Immature natural killer cell (primary cell): ENCODE results near the gene CD2AP. TPM values are rescaled to one million over a fixed set of nuclear protein-coding genes. Genes with fewer than 3 reads are reported as not detected.

Experiments used
- DNase-seq, 3 donors: peaks; one replicate each; pipeline ENCODE4 v3.0.0; 2022; ENCODE audit warnings: mixed read lengths in 1 of 3
- H3K27ac Mint-ChIP-seq, 6 donors: one replicate each; pipeline ENCODE4 v1.8.0; 2020; ENCODE audit warnings: mixed read lengths in 6 of 6, mild to moderate bottlenecking in 5 of 6, inconsistent platforms in 4 of 6, moderate library complexity in 3 of 6
- H3K27me3 Mint-ChIP-seq, 3 donors: one replicate each; pipeline ENCODE4 v1.8.0; 2020 to 2021; ENCODE audit warnings: low read depth in 3 of 3, mild to moderate bottlenecking in 3 of 3, mixed read lengths in 3 of 3, moderate library complexity in 3 of 3, inconsistent platforms in 1 of 3
- H3K36me3 Mint-ChIP-seq, 3 donors: one replicate each; pipeline ENCODE4 v1.8.0; 2020; ENCODE audit warnings: mixed read lengths in 3 of 3, inconsistent platforms in 2 of 3, mild to moderate bottlenecking in 2 of 3
- H3K4me1 Mint-ChIP-seq, 2 donors: one replicate each; pipeline ENCODE4 v1.8.0; 2020; ENCODE audit warnings: inconsistent platforms in 2 of 2, mild to moderate bottlenecking in 2 of 2, mixed read lengths in 2 of 2, moderate library complexity in 1 of 2
- H3K4me3 Mint-ChIP-seq, 5 donors: one replicate each; pipeline ENCODE4 v1.8.0; 2020; ENCODE audit warnings: mild to moderate bottlenecking in 5 of 5, mixed read lengths in 5 of 5, inconsistent platforms in 3 of 5, moderate library complexity in 3 of 5
- H3K9me3 Mint-ChIP-seq, 6 donors: one replicate each; pipeline ENCODE4 v1.8.0; 2020; ENCODE audit warnings: mild to moderate bottlenecking in 6 of 6, mixed read lengths in 6 of 6, inconsistent platforms in 4 of 6, moderate library complexity in 3 of 6
- polyA plus RNA-seq, 3 donors: library from polyadenylated mRNA; unstranded; fragments of 300-500 nt; fragmentation: Illumina TruSeq; gene quantifications; one replicate each; pipeline ENCODE4 v1.2.3, GENCODE V29; 2021

CD2AP gene
- polyA plus RNA-seq, 3 donors from 2014 or later, result 2.4 to 10.7 (median 5.9) TPM

DNA sequence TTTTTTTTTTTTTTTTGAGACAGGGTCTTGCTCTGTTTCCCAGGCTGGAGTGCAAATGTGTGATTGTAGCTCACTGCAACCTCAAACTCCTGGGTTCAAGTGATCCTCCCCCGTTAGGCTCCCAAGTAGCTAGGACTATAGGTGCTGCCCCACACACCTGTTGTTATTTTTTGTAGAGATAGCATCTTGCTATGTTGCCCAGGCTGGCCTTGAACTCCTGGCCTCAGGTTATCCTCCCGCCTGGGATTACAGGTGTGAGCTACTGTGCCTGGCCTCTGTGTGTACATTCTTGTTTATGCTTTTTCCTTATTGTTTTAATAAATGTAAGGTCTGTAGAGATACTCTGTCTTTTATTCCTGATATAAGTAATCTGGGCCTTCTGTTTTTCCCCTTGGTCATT, 14.8 kb downstream of the CD2AP start:
- no peak for DNase-seq
- no peaks in the 10 kb centered on the region for H3K27me3 Mint-ChIP-seq
- peaks cover 11 to 58% of the 10 kb centered on the region in 2 donors for H3K4me1 Mint-ChIP-seq
- H3K9me3 Mint-ChIP-seq, result no peaks in the 10 kb centered on the region
- no peak overlapping the region for H3K4me3 Mint-ChIP-seq
- H3K36me3 Mint-ChIP-seq, result no peaks in the 10 kb centered on the region
- no peak overlapping the region for H3K27ac Mint-ChIP-seq

- DNase-seq, result no peak
- peak overlapping the region in 1 of 6 donors; percentile 46 for H3K27ac Mint-ChIP-seq
- H3K36me3 Mint-ChIP-seq, result no peaks in the 10 kb centered on the region
- H3K4me1 Mint-ChIP-seq, result peaks cover 25 to 80% of the 10 kb centered on the region in 2 donors
- H3K4me3 Mint-ChIP-seq, result no peak overlapping the region
- no peaks in the 10 kb centered on the region for H3K27me3 Mint-ChIP-seq
- no peaks in the 10 kb centered on the region for H3K9me3 Mint-ChIP-seq
Observed at GRCh38 chr6:47495207-47495606, 17.6 kb downstream of the CD2AP start.

DNA sequence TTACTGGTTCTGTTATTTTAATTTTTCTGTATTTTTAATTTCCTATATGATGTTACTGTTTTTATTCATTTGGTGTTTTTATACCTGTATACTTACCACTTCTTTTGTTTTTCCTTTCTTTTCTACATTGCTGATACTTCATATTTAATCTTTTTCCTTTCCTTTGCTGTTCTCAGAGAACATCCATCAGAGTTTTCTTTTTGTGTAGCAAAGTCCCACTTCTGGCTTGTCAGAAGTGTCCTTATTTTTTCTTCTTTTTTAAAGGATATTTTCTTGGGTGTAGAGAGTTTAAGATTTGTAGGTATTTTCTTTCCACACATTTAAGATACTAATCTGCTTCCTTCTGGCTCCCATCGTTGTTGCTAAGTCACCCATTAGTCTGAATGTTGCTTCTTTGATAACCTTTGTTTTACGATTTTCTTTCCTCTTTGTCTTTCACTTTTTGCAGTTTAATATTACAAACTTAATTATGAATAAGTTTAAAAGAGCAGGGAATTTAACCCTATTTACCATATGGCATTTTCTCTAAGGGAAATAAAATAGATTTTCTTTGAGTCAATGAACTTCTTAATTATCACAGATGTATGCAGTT, 18.5 kb downstream of the CD2AP start:
- no peak for DNase-seq
- H3K27me3 Mint-ChIP-seq, result no peaks in the 10 kb centered on the region
- no peak overlapping the region for H3K27ac Mint-ChIP-seq
- H3K9me3 Mint-ChIP-seq, result no peaks in the 10 kb centered on the region
- no peak overlapping the region for H3K4me3 Mint-ChIP-seq
- no peaks in the 10 kb centered on the region for H3K36me3 Mint-ChIP-seq
- peaks cover 29 to 84% of the 10 kb centered on the region in 2 donors for H3K4me1 Mint-ChIP-seq

DNA sequence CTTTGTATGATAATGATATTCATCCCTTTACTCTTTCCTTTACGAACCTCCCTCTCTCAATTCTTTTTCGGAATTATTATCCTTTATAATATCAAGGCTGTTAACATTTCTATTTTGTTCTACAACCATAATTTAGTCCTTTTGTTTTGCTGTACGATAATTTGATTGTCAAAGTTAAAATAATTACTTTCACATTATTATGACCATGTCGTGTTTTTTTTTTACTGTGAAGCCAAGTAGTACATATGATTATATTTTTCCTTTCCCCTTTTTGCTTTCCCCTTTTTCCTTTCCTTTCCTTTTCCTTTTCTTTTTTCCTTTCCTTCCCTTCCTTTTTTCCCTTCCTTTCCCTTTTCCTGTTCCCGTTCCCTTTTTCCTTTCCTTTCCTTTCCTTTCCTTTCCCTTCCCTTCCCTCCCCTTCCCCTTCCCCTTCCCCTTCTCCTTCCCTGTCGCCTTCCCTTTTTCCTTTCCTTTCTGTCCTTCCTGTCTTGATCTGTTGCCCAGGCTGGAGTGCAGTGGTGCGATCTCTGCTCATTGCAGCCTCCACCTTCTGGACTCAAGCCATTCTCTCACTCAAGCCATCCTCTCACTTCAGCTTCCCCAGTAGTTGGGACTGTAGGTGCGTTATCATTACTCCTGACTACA, 19.5 kb downstream of the CD2AP start:
- no peak for DNase-seq
- H3K36me3 Mint-ChIP-seq, result no peaks in the 10 kb centered on the region
- H3K4me3 Mint-ChIP-seq, result no peak overlapping the region
- no peaks in the 10 kb centered on the region for H3K27me3 Mint-ChIP-seq
- H3K27ac Mint-ChIP-seq, result no peak overlapping the region
- H3K4me1 Mint-ChIP-seq, result peaks cover 37 to 93% of the 10 kb centered on the region in 2 donors
- no peaks in the 10 kb centered on the region for H3K9me3 Mint-ChIP-seq

GRCh38 chr6:47502920-47503319, 25.3 kb downstream of the CD2AP start:
- no peak for DNase-seq
- H3K36me3 Mint-ChIP-seq, result peaks cover 6 to 11% (median 6%) of the 10 kb centered on the region in 3 donors
- peak overlapping the region in 2 of 6 donors; percentile 23 to 41 for H3K27ac Mint-ChIP-seq
- H3K9me3 Mint-ChIP-seq, result no peaks in the 10 kb centered on the region
- no peak overlapping the region for H3K4me3 Mint-ChIP-seq
- peaks cover 0 to 2% (median 0%) of the 10 kb centered on the region in 3 donors for H3K27me3 Mint-ChIP-seq
- peaks cover 32 to 64% of the 10 kb centered on the region in 2 donors for H3K4me1 Mint-ChIP-seq

DNA sequence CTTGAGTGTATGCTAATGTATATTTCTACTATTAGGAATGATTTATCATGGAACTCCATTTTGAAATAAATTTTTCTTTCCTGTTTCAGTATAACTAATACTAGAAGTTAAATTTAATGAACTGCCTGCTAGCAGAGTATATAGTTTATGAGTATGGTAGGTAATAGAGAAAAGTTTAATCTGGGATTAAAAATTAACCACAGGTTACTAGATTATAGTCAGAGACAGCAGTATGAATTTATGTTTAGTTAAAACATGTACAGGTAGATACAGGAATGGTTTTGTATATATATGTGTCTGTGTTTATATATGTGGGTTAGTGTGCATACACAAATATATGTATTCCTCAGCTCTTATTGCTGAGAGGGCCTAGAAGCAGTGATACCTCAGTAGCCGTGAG, 32.3 kb downstream of the CD2AP start:
- Mint-ChIP-seq H3K9me3 (peaks cover 0 to 7% (median 1%) of the 10 kb centered on the region in 6 donors), H3K4me1 (peaks cover 7 to 36% of the 10 kb centered on the region in 2 donors), H3K36me3 (peaks cover 19 to 33% (median 27%) of the 10 kb centered on the region in 3 donors), H3K27ac (no peak overlapping the region), H3K27me3 (no peaks in the 10 kb centered on the region), H3K4me3 (no peak overlapping the region)
- DNase-seq, result no peak

GRCh38 chr6:47512872-47513271, 35.3 kb downstream of the CD2AP start:
- H3K9me3 Mint-ChIP-seq, result peaks cover 0 to 7% (median 1%) of the 10 kb centered on the region in 6 donors
- no peak for DNase-seq
- no peak overlapping the region for H3K4me3 Mint-ChIP-seq
- H3K36me3 Mint-ChIP-seq, result peaks cover 13 to 27% (median 23%) of the 10 kb centered on the region in 3 donors
- peaks cover 6 to 39% of the 10 kb centered on the region in 2 donors for H3K4me1 Mint-ChIP-seq
- no peaks in the 10 kb centered on the region for H3K27me3 Mint-ChIP-seq
- peak overlapping the region in 1 of 6 donors; percentile 16 for H3K27ac Mint-ChIP-seq

DNA sequence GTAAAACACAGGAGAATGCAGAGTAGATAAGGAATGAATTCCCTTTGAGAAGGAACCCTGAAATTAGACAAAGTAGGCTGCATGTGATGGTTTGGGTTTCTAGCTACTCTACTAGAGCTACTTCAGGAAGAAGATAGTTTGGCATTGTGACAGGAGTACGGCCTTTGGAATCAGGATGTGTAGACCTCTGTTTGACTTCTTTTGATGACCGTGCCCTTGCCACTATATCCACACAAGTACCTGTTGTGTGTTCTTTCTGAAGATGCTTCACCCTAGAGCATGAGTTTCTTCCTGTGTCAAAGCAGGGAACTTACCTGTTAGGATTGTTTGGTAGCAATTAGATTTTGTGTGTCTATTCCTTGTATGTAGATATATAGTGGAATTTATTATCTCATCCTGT, 41.7 kb downstream of the CD2AP start:
- Mint-ChIP-seq H3K27ac (no peak overlapping the region), H3K4me1 (peaks cover 21 to 50% of the 10 kb centered on the region in 2 donors), H3K9me3 (no peaks in the 10 kb centered on the region)

GRCh38 chr6:47520282-47520681, 42.7 kb downstream of the CD2AP start:
- Mint-ChIP-seq H3K9me3 (no peaks in the 10 kb centered on the region), H3K27me3 (no peaks in the 10 kb centered on the region), H3K4me3 (peak overlapping the region in 2 of 5 donors; percentile 17 to 33), H3K36me3 (peaks cover 0 to 7% (median 0%) of the 10 kb centered on the region in 3 donors), H3K4me1 (peaks cover 22 to 45% of the 10 kb centered on the region in 2 donors), H3K27ac (peak overlapping the region in 4 of 6 donors; percentile 32 to 78 (median 64))
- DNase-seq, result peak in 1 of 3 donors; percentile 2

More for the DNA sequence above, 41.7 kb downstream of the CD2AP start:
- DNase-seq, result no peak
- H3K4me3 Mint-ChIP-seq, result no peak overlapping the region
- H3K27me3 Mint-ChIP-seq, result no peaks in the 10 kb centered on the region
- peaks cover 0 to 7% (median 0%) of the 10 kb centered on the region in 3 donors for H3K36me3 Mint-ChIP-seq

DNA sequence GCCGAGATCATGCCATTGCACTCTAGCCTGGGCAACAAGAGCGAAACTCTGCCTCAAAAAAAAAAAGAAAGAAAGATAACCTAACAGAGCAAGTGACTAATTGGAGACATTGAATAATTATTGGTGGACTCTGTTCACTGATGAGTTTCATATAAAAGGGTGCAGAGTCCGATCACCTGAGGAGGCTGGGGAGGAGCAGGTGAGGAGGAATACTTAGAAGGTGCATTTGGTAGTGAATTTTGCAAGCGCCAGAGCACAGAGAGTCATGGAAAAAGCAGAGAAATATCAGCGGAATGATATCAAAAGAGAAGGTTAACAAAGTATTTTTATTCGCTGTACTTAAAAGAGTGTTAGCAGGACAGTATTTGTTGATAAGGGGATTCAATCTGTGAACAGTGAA, 44.4 kb downstream of the CD2AP start:
- H3K4me3 Mint-ChIP-seq, result no peak overlapping the region
- no peak for DNase-seq
- H3K4me1 Mint-ChIP-seq, result peaks cover 27 to 48% of the 10 kb centered on the region in 2 donors
- H3K27ac Mint-ChIP-seq, result peak overlapping the region in 2 of 6 donors; percentile 4 to 38
- no peaks in the 10 kb centered on the region for H3K9me3 Mint-ChIP-seq
- H3K36me3 Mint-ChIP-seq, result no peaks in the 10 kb centered on the region
- H3K27me3 Mint-ChIP-seq, result no peaks in the 10 kb centered on the region

DNA sequence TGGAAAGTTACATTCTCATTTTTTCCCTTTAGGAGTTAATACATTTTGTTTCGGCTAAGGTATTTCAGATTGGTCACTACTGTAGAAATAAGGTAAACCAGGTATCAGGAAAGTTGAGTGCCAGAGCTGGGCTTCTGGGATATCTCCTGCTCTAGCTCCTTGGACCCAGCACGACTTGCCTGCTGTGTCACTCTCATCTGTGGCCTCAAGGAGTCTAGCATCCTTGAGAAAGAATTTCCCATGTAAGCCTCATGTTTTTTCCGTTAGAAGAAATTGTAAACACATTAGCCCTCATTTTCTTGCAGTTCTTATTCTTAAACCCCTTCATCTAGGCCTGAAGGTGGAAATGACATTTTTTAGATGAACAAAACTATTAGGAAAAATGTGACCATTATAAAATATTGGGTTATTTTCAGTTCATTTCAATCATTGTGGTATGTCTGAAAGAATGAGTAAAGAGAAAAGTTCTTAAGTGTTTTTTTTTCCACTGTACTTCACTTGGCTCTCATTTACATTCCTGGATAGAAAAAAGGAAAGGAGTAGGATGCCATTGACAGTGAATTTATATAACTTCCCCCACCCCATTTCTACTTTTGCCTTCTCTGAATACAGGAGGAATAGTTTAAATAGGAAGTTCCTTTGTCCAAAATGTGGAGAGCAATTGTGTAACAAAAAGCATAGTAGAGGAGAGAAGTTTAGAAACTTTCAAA, 46.7 kb downstream of the CD2AP start:
- Mint-ChIP-seq H3K4me3 (no peak overlapping the region), H3K27ac (no peak overlapping the region), H3K27me3 (no peaks in the 10 kb centered on the region), H3K36me3 (no peaks in the 10 kb centered on the region), H3K4me1 (peaks cover 36 to 60% of the 10 kb centered on the region in 2 donors), H3K9me3 (no peaks in the 10 kb centered on the region)
- no peak for DNase-seq

- no peak overlapping the region for H3K4me3 Mint-ChIP-seq
- no peak for DNase-seq
- peaks cover 38 to 60% of the 10 kb centered on the region in 2 donors for H3K4me1 Mint-ChIP-seq
- no peaks in the 10 kb centered on the region for H3K36me3 Mint-ChIP-seq
- H3K27me3 Mint-ChIP-seq, result no peaks in the 10 kb centered on the region
- H3K9me3 Mint-ChIP-seq, result no peaks in the 10 kb centered on the region
- H3K27ac Mint-ChIP-seq, result no peak overlapping the region
Observed at GRCh38 chr6:47525330-47526057, 47.9 kb downstream of the CD2AP start.

GRCh38 chr6:47527274-47527673, 49.7 kb downstream of the CD2AP start:
- no peaks in the 10 kb centered on the region for H3K9me3 Mint-ChIP-seq
- H3K27ac Mint-ChIP-seq, result no peak overlapping the region
- H3K27me3 Mint-ChIP-seq, result no peaks in the 10 kb centered on the region
- no peak for DNase-seq
- peaks cover 35 to 54% of the 10 kb centered on the region in 2 donors for H3K4me1 Mint-ChIP-seq
- no peaks in the 10 kb centered on the region for H3K36me3 Mint-ChIP-seq
- no peak overlapping the region for H3K4me3 Mint-ChIP-seq
